M059J (cell line): ENCODE measurements around the gene SCGN. TPM values are rescaled to one million over a fixed set of nuclear protein-coding genes. Genes with fewer than 3 reads are reported as not detected.

ENCODE experiments used
- DNase-seq: peaks from one replicate; pipeline ENCODE4 v3.0.0-alpha.2; 2012; ENCODE audit warnings: low read depth
- total RNA-seq: library from RNA; depleted of rRNA; stranded (reverse); fragments of >200 nt; shearing (Covaris generic); gene quantifications from 2 replicates; pipeline ENCODE4 v1.2.3, GENCODE V29; 2014; rRNA removed

The SCGN gene, protein sequence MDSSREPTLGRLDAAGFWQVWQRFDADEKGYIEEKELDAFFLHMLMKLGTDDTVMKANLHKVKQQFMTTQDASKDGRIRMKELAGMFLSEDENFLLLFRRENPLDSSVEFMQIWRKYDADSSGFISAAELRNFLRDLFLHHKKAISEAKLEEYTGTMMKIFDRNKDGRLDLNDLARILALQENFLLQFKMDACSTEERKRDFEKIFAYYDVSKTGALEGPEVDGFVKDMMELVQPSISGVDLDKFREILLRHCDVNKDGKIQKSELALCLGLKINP
- total RNA-seq = not detected in 2 replicates

DNA sequence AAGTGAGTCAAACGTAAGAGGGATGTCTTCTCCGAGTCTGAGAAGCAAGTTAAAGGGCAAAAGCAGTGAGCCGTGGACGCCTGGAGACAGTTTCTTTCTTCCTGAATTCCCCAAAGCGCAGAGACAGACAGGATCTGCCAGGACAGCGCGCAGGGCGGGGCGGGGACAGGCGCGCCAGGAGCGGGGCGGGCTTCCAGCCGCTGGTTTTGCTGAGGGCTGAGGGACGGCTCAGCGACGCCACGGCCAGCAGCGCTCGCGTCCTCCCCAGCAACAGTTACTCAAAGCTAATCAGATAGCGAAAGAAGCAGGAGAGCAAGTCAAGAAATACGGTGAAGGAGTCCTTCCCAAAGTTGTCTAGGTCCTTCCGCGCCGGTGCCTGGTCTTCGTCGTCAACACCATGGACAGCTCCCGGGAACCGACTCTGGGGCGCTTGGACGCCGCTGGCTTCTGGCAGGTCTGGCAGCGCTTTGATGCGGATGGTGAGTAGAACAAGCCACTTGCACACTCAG lies at the start of gene SCGN:
Gene SCGN, plus strand, starts transcription at position 209 of the 509 bp plus-strand sequence. Its CDS starts 189 bp downstream, at position 398.
- DNase-seq = peak; percentile 56

DNA sequence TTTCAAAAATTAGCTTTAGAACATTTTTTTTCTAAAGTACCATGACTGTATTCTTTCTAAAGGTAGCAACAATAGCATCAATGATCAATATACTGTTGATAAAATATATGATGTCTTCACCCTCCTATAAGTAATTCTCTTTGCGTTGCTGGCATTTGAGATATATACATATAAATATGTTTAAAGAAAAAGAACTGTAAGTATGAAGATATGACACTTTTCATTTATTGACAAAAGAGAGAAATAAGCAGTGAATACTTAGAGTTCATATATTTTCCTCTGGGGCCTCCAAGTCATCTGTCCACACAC lies 49.4 kb upstream of the SCGN start:
- no peak for DNase-seq

DNA sequence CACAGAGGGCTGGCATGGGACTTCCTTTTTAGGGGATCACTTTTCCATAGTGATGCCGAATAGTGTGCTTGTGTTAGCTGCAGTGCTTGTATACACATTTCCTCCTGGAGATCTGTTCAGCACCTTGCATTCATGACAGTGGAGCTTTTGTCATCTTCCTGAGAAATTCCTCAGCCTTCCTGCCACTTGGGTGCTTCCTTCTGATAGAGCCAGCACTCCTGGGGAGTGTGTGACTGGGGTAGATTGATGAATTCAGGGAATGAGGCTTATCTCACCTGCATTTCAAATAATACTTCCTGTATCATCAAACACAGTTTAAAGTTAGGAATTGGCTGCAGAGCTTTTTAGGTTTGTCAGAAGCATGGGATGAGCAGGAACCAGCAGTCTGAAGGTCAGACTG lies 48.8 kb upstream of the SCGN start:
- DNase-seq = no peak

DNA sequence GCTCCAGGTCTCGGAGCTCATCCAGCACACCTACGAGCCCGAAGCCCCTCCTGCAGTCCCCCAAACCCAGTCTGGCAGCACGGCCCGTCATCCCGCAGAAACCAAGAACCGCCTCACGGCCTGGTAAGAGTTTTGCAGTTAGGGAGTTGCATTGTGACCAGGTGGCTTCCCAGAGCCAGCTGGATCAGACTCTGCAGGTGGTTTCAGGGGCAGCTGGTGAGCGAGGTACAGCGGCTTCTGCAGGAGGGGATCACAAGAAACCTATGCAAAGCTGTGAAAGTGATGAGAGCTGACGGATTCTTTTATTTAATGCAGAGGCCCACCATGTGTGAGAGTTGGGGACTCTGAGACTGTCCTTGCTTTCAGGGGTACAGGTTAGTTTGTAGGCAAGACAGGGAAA lies 45.9 kb upstream of the SCGN start:
- DNase-seq = no peak

DNA sequence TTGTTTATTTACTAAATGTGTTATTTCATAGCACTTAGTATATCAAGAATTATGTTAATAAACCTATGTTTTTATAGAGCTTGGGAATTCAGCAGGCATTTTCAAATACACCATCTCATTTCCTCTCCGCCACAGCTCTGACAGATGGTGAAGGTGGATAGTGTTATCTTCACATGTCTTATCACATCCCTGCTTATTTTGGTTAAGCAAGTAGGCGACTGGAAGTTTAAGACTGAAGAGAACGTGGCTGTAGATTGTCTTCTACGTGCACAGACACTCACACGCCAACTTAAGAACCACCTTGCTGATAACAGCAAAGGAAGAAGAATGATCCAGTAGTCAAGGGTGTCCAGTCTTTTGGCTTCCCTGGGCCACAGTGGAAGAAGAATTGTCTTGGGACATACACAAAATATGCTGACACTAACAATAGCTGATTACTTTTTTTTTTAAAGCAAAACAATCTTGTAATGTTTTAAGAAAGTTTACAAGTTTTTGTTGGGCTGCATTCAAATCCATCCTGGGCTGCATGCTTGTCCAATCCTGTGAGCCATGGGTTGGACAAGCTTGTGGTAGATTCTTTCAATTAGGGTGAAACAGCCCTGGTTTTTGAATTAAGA lies 43.3 kb upstream of the SCGN start:
- DNase-seq = no peak

DNA sequence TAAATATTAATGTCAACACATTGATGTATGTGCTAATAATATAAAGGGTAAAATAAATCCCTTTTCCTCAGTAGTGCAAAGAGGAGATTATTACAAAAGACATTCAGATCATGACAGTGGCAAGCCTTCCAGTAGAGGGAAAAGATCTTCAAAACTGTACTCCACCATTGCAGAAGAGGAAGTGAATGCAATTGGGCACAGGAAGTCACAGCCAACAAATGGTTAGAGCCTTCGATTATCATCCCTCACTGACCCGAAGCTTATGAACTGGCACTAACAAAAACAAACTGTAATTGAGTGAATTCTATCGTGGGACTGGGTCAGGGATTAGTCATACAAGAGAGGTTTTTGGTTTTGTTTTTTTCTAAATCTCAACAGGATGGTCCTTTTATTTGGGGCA lies 39.3 kb upstream of the SCGN start:
- DNase-seq = peak; percentile 24

DNA sequence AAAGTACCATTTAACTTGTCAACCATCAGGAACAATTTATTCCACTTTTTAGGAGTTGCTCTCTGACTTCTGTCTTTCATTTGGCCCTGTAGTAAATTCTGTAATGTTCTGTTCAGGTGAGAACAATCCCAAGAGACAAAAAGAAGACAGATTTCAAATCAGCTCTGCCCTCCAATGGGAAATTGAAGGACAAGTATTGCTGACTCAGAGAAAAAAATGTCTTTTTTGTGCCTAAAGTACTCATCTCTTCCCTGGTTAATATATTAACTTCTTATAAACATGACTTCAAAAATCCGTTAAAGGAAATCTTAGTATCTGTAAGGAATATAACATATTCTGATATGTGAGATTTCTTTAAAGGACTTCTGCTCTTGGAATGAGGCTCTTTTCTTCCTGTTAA lies 38.6 kb upstream of the SCGN start:
- no peak for DNase-seq

DNA sequence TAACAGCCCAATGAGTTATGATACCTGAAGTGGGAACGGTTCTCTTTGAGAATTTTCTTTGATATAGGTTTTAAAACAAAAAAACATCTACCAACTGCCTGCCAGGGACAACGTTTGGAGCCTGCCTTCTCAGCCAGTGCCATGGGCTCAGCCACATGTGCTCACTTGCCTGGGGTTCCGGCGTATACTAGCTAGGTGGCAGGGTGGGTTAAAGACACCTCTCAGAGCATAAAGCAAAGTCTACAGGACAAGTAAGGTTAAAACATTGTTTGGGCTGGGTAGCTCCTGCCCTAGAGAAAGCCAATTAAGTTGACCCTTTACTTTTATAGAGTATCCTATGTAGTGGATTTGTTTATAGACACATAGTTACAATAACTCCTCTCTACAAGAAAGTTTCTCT lies 38.0 kb upstream of the SCGN start:
- no peak for DNase-seq

DNA sequence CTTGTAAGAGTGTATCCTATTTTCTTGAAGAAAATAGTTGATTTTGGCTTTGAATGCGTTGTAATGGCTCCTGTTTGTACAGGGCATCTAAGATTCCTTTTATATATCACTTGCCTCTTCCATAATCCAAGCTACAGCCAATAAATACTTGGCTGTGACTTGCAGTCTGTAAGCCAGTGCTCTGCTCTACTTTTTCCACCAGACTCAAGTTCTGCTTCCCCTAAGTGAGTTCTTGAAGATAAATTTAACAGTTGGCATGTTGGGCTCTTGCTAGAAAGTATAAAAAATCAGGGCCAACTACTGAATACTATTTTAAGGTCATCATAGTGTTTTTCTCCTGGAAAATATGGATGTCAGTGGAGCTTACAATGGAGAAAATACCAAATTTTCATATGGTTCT lies 36.5 kb upstream of the SCGN start:
- DNase-seq = no peak

DNA sequence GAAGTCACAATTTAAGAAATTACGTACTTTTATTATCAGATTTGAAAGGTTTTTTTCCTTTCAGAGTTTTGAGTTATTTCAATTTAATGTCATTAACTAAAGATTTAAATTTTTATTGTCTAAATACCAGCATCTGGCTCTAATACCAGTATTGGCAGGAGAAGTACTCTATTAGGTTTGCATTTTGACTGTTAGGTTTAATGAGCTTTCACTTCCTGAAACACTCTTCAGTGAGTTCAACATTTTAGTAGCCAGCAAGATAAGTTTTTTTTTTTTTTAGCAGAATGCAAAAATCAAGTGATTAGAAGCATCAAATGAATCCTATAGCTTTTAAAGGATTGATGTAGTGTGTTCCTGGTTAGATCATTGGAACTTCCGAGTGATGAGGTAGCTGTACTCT lies 34.0 kb upstream of the SCGN start:
- DNase-seq = no peak

DNA sequence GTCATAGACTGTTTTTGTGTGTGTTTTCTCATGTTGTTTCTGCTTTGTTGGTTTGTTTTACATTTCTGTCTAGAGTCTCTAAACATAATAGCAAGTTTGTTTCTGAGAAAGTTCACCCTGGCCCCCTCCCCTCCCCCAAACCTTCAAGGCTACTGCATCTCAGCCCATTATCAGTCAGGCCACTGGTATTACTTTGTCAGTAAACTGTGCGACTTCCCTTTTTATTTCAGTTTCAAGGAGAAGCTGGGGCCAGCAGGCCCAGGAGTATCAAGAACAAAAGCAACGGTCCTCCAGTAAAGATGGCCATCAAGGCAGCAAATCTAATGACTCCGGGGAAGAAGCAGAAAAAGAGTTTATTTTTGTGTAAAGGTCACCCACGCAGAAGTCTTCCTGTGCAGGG lies 32.8 kb upstream of the SCGN start:
- no peak for DNase-seq

DNA sequence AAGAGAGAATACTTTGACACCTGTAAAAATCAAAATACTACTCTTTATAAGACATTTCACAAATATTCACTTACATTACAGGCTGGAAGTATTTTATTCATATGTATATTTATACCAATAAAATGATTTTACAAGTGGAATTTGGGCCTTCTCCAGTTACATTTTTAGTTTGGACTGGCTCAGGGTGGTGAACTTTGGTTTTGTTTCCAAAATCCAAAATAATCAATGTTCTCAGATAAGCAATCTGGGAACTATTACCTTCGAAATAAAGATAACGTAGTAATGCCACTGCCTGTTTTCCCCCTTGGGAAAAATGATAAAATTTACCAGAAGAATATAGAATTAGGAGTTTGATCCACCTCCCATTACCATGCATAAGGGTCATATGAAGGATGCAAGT lies 31.6 kb upstream of the SCGN start:
- no peak for DNase-seq

DNA sequence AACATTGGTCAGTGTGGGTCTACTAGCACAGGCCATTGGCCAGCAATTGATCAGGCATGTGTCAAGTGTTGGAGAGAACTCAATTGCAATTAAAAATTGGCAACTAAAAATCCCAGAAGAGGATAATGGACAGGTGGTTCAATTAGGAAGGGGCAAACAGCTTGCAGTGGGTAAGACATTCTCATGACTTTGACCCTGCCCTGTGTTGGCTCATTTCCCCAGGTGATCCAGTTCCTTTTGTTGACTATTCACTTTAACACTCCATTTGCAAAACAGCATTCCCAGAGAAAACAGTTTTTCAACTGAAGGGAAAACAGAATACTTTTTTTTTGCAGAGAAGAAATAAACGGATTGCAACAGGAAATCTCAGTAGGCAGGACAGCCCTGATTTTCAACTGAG lies 28.9 kb upstream of the SCGN start:
- no peak for DNase-seq

DNA sequence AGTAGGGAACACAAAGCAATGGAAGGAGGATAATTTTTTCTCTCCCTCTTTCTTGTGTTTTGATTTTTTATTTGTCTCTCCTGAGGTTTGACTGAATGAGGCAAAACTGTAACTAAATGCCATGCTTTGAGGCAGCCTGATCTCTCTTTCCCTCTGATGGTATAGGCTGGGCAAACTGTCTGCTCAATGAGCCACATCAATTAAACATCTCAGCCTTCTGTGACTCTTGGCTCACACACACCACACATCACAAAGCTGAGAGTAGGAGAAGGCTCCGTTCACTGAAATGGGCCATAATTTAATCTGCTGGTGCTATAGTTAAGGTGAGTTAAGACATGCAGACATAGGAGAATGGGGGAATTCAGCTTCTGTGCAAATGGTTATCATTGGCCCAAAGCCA lies 28.1 kb upstream of the SCGN start:
- no peak for DNase-seq

DNA sequence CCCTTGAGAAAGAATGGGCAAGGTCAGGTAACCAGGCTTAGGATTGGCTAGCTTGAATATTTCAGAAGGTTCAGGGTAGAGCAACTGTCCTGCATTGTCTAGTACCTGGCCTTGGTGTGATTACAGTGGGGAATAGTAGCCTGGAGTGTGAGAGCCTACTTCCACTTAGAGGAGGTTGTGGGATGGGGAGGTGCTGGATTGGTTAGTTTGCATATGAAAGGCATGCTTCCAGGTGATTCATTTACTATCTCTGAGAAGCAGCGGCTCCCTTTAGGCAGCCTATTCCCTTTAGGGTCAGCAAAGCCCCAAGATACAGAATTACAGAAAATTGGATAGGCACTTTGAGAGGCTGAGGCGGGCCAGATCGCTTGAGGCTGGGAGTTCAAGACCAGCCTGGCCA lies 25.0 kb upstream of the SCGN start:
- no peak for DNase-seq

DNA sequence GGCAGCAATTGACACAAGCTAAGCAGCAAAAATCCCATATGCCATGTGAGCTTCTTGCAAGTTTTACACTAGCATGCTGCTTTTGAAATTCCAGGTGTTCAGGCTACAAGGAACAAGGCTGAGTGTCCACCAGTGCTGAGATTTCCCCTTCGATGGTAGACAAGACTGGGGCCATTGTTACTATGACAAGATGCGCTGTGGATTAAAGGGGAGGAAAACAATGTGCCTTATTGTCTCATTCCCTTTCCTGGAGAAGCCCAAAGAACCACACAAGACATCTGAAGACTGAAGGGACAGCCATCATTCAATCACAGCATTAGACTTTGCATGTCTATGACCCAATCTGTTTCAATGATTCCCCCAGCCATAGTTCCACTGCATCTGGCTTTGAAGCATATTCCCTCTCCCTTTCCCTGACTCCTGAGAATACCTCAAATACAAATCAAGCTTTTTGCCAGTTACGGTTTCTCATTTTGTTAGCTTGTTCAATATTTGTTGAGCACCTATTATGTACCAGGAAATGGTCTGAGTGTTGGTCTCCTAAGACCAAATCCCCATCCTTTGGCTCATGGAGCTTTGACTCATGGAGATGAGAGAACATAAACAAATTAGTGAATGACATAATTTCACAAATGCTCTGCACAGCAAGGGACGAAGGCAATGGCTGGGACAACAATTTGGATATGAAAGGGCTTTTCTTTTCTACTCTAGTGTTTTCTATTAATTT lies 23.4 kb upstream of the SCGN start:
- no peak for DNase-seq

DNA sequence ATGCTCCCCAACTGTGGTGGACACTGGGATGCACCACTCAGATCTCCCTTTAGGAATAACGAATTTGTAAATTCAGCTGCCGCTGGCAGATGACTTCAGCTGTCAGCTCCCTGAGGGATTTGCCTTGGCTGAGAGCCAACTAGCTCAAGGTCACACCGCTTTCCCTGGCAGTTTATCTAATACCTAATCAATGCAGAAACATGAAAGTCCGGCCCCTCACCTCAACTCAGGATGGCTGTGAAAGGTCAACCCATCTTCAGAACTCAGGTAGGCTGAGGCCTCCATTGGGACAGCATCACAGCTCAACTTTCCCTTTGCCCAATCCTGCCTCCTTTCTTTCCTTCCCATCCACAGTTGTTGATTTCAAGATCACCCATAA lies 22.8 kb upstream of the SCGN start:
- no peak for DNase-seq

DNA sequence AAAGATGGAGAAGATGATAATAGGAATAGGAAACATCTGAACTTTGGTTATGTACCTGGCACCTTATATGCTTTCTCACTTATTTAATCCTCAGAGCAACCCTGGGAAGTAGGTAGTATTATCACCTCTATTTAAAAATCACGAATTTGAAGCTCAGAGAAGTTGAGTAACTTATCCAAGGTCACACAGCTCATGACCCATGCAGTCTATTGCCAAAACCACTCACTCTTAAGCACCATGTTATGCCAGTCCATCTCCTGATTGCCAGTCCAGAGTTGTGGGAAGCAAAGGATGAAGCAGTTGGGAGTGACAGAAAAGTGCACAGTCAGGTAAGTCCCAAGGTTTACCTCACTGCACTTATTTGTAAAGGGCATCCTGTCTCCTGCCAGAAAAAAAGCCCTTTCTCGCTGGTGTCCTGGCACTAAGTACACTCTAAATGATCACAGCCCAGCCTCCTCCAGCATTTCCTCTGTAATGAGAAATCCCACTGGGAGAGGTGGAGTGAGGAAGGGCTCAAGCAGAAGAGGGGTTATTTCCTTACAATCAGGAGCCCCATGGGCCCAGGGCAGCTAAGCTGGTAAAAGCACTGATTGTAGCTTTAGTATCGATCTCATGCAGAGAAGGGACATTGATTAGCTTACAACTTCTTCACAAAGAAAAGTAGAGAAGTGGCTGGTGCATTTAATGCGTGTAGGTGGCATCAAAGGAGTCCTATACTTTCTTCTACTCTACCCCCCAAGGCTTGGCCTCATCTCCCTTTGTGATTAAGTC lies 21.3 kb upstream of the SCGN start:
- no peak for DNase-seq

DNA sequence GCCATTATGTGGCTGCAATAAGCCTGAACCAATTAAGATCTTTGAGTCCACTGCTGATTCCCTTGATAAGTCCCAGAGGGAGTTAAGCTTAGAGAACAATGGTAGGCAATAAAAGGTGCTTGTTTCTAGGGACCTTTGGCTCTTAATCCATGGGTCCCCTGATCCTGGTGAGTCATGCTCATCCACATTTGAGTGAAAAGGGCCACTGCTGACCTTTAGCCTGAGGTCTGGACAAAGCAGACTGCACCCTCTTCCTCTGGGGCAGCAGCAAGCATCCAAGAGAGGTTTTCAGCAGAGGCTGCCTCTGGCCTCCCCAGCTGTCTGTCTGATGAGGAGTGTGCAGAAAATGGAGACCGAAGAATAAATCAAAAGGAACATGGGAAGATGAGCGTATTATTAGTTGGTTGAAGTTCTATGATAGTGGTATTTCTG lies 16.1 kb upstream of the SCGN start:
- DNase-seq = no peak

DNA sequence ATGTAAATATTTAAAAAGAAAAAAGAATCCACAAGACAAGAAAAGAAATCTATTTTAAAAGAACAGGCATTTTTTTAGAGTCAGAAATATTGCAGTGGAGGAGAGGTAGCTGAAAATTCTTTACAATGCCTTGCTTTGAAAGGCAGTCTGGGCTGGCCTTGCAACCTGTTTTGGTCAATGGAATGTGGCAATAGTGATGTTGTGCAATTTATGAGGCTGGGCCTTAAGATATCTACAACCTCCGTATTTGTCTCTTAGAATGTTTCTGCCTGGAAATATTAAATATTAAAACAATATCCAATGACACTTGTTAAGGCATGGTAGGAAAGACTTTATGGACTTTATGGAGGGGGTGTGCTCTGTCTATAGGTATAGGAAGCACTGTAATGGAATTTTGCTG lies 14.8 kb upstream of the SCGN start:
- DNase-seq = no peak

DNA sequence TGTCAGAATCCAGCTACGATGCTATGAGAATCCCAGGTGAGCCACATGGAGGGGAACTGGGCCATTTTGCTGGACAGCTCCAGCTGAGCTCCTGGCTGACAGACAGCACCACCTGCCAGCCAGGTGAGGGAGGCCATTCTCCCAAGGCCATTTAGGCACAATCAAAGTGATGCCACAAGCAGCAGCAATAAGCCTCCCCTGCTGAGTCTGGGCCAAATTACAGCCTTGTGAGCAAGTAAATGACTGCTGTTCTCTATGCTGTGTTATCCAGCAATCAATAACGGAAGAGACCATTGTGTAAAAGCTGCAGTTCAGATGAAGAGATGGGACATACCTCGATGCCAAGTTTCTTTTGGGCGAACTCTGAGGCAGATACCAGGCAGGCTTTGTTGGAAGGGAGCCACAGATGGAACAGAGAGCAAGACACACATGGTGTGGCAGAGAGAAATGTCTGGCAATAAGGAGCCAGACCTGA lies 14.0 kb upstream of the SCGN start:
- no peak for DNase-seq

DNA sequence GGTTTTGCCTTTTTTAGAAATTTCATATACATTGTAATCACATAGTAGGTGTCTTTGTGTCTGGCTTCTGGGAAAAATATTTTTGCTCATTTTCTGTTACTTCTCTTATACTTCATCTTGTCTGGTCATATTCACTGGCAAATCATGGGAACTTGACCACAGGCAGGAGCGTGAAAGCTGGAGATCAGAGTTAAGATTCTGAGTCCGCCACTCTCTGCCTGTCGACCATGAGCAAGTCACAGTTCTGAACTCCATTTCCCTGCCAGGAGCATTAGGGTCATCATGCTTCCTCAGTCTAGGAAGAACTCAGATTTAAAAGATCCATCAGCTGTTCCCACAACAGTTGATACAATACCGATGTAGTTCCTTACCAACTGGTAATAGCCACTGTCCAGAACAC lies 12.4 kb upstream of the SCGN start:
- no peak for DNase-seq
